GM12878 (cell line): ENCODE results near the gene OR2A42. TPM values are rescaled to one million over a fixed set of nuclear protein-coding genes. Genes with fewer than 3 reads are reported as not detected.
"Not testable (repeated sequence)": the region's sequence is repeated elsewhere in the genome, so short reads cannot be mapped to it uniquely, and the experiment has no call there.

Experiments used
- ATAC-seq: fragments of 200-7000 bp; cut with Tn5 transposase; 3 replicates; pipeline ENCODE4 v1.9.1; 2020; ENCODE audit warnings: mild to moderate bottlenecking, moderate library complexity
- BruUV-seq: library from RNA; stranded (reverse); fragments of 400-500 nt; replicated peaks from 2 replicates; lab custom pipeline; 2021; lab: Mats Ljungman, UMichigan
- CTCF ChIA-PET: fragments of 300-600 bp; sonication (Branson Sonifier 250); formaldehyde crosslinking; extraction: SDS; loops from one replicate; lab custom pipeline; 2021; ENCODE audit warnings: inconsistent platforms; lab: Yijun Ruan, JAX
- POLR2A ChIA-PET: fragments of 350-600 bp; formaldehyde crosslinking; extraction: SDS; loops from one replicate; lab custom pipeline; 2021; ENCODE audit warnings: inconsistent platforms; lab: Charles Lee
- RAD21 ChIA-PET: fragments of 300-600 bp; sonication (Branson Sonifier 250); formaldehyde crosslinking; loops from one replicate; lab custom pipeline; 2023; ENCODE audit warnings: antibody characterized with exemption; ENCODE audit not compliant: unreplicated experiment; lab: Charles Lee
- SMC1A ChIA-PET: fragments of 300-600 bp; sonication (Branson Sonifier 250); formaldehyde crosslinking; loops from one replicate; lab custom pipeline; 2023; ENCODE audit not compliant: unreplicated experiment, uncharacterized antibody; lab: Charles Lee
- DNase-seq: peaks from one replicate; pipeline ENCODE4 v3.0.0-alpha.2; 2011; ENCODE audit warnings: low read depth, low spot score
- FAIRE-seq: peaks from 3 replicates; lab custom pipeline; 2011; peaks lifted over from hg19 to GRCh38; lab: Jason Lieb, UNC
- H2AFZ ChIP-seq: 2 replicates; pipeline ENCODE4 v1.6.0; 2011; ENCODE audit warnings: low read depth, low read length, control low read depth; ENCODE audit not compliant: control insufficient read depth
- H3K27ac ChIP-seq: 2 replicates; pipeline ENCODE4 v1.5.1; 2011; ENCODE audit warnings: control low read depth; ENCODE audit not compliant: control insufficient read depth, insufficient read depth
- H3K27me3 ChIP-seq, 2 experiments: replicated peaks in 1 of 2; 2 replicates each; pipeline versions ENCODE4 v1.6.0 to v1.6.1; 2011; ENCODE audit warnings: low read length in 1 of 2; ENCODE audit not compliant: control insufficient read depth in 2 of 2, insufficient read depth in 2 of 2
- H3K36me3 ChIP-seq, 2 experiments: 2 replicates each; pipeline ENCODE4 v1.5.1; 2011; ENCODE audit warnings: low read length in 1 of 2; ENCODE audit not compliant: control insufficient read depth in 2 of 2, insufficient read depth in 2 of 2
- H3K4me1 ChIP-seq: 2 replicates; pipeline ENCODE4 v1.6.1; 2011; ENCODE audit warnings: mild to moderate bottlenecking, low read length, moderate library complexity, mixed read lengths; ENCODE audit not compliant: control insufficient read depth, insufficient read depth
- H3K4me2 ChIP-seq: 2 replicates; pipeline ENCODE4 v1.6.0; 2011; ENCODE audit warnings: control low read depth; ENCODE audit not compliant: control insufficient read depth, insufficient read depth
- H3K4me3 ChIP-seq: fragments of 200-600 bp; sonication (generic); 2 replicates; pipeline ENCODE4 v1.5.1; 2016
- H3K79me2 ChIP-seq: 2 replicates; pipeline ENCODE4 v1.6.0; 2011; ENCODE audit warnings: low read length; ENCODE audit not compliant: control insufficient read depth, insufficient read depth
- H3K9ac ChIP-seq: 2 replicates; pipeline ENCODE4 v1.8.0; 2011; ENCODE audit warnings: low read length, control low read depth, mixed read lengths; ENCODE audit not compliant: control insufficient read depth, insufficient read depth
- H3K9me3 ChIP-seq: replicated peaks from 3 replicates; pipeline ENCODE4 v1.5.1; 2011; ENCODE audit warnings: mild to moderate bottlenecking, low read length; ENCODE audit not compliant: control insufficient read depth, insufficient read depth
- H4K20me1 ChIP-seq: 2 replicates; pipeline ENCODE4 v1.6.0; 2011; ENCODE audit not compliant: control insufficient read depth, insufficient read depth
- WGBS: methylation state at CpG from one replicate; pipeline ENCODE4 v1.1.6; 2016; ENCODE audit warnings: low lambda C conversion rate; ENCODE audit not compliant: insufficient replicate concordance, insufficient coverage; ENCODE audit errors: missing lambda C conversion rate; 5-methylcytosine and 5-hydroxymethylcytosine counted together
- in situ Hi-C: fragments of 300-500 bp; cut with MboI; formaldehyde crosslinking; loops from 9 replicates; pipeline ENCODE4 v1.14.3; 2018; ENCODE audit warnings: mixed read lengths
- intact Hi-C: fragments of 100-400 bp; cut with micrococcal nuclease; formaldehyde crosslinking; loops from one replicate; pipeline ENCODE4 v1.14.2; 2022; ENCODE audit not compliant: unreplicated experiment
- polyA plus RNA-seq, 11 experiments: library from polyadenylated mRNA; depleted of rRNA in 4 of 11; unstranded in 6 of 11; stranded (reverse) in 5 of 11; fragments of >200 nt; fragmentation: Nextera tagmentation in 4 of 11; fragmentation: Illumina TruSeq in 1 of 11; extraction: Ambion mirVana in 4 of 11; extraction: Trizol in 1 of 11; gene quantifications; 1 replicate in 1 of 11; 2 replicates in 10 of 11; pipeline versions ENCODE4 v1.2.1 to v1.2.3, GENCODE V29; 2011 to 2016; ENCODE audit warnings: inconsistent platforms in 2 of 11, missing spikeins in 2 of 11, low read depth in 1 of 11
- total RNA-seq, 4 experiments: library from RNA; depleted of rRNA in 3 of 4; stranded (reverse); fragments of >200 nt in 3 of 4; fragmentation: Illumina TruSeq in 1 of 4; extraction: Trizol in 1 of 4; gene quantifications; 2 replicates each; pipeline versions ENCODE4 v1.2.1 to v1.2.3, GENCODE V29; 2013 to 2021

Gene OR2A42
- total and polyA plus RNA-seq, 10 of the 15 experiments (the other 5 are each of a cell fraction or from before 2014, with no cell fraction given), result under 0.01 to 0.42 (median 0.05) TPM; not detected in 4

- FAIRE-seq, H3K27me3 ChIP-seq, H3K9ac ChIP-seq, H4K20me1 ChIP-seq, H2AFZ ChIP-seq, in situ Hi-C loops, RAD21 ChIA-PET, SMC1A ChIA-PET, H3K36me3 ChIP-seq, H3K4me2 ChIP-seq, H3K4me1 ChIP-seq, intact Hi-C loops, BruUV-seq, POLR2A ChIA-PET, DNase-seq, H3K4me3 ChIP-seq, H3K9me3 ChIP-seq, ATAC-seq, CTCF ChIA-PET, H3K27ac ChIP-seq, H3K79me2 ChIP-seq: not testable (repeated sequence)
- WGBS, result 59% methylated on average over 1 of the region's 1 CpG
Observed at GRCh38 chr7:144233039-144233438, 6.4 kb downstream of the OR2A42 start.

- H3K27me3 ChIP-seq, H3K79me2 ChIP-seq, BruUV-seq, H3K4me3 ChIP-seq, H3K27ac ChIP-seq, intact Hi-C loops, H3K4me1 ChIP-seq, H3K4me2 ChIP-seq, CTCF ChIA-PET, H3K9ac ChIP-seq, DNase-seq, FAIRE-seq, H3K9me3 ChIP-seq, RAD21 ChIA-PET, POLR2A ChIA-PET, SMC1A ChIA-PET, H4K20me1 ChIP-seq, H3K36me3 ChIP-seq, in situ Hi-C loops, H2AFZ ChIP-seq: not testable (repeated sequence)
- WGBS, result no CpG with 5 or more reads among the region's 2 CpGs
- peak; percentile 53; the same call in 1 of the 3 replicates for ATAC-seq
Observed at GRCh38 chr7:144231027-144231426, 8.4 kb downstream of the OR2A42 start.

- H3K27me3 ChIP-seq, H3K27ac ChIP-seq, SMC1A ChIA-PET, intact Hi-C loops, CTCF ChIA-PET, H2AFZ ChIP-seq, H3K9me3 ChIP-seq, POLR2A ChIA-PET, in situ Hi-C loops, H3K4me1 ChIP-seq, H3K79me2 ChIP-seq, H3K9ac ChIP-seq, RAD21 ChIA-PET, FAIRE-seq, H3K36me3 ChIP-seq, BruUV-seq, H4K20me1 ChIP-seq, H3K4me2 ChIP-seq, ATAC-seq, H3K4me3 ChIP-seq, DNase-seq: not testable (repeated sequence)
- 67% methylated on average over 1 of the region's 3 CpGs for WGBS
Observed at GRCh38 chr7:144228810-144229209, 10.6 kb downstream of the OR2A42 start.

- H3K79me2 ChIP-seq, H3K4me3 ChIP-seq, intact Hi-C loops, H3K27ac ChIP-seq, BruUV-seq, H2AFZ ChIP-seq, H3K9ac ChIP-seq, H3K27me3 ChIP-seq, RAD21 ChIA-PET, DNase-seq, in situ Hi-C loops, ATAC-seq, FAIRE-seq, CTCF ChIA-PET, H3K36me3 ChIP-seq, SMC1A ChIA-PET, POLR2A ChIA-PET, H3K4me2 ChIP-seq, H3K9me3 ChIP-seq, H3K4me1 ChIP-seq, H4K20me1 ChIP-seq: not testable (repeated sequence)
- WGBS, result 64% methylated on average over 2 of the region's 4 CpGs
Observed at GRCh38 chr7:144226866-144227265, 12.5 kb downstream of the OR2A42 start.
